Renal cortex interstitium (tissue), 11 donors: ENCODE data around the gene FOXN1. TPM values are rescaled to one million over a fixed set of nuclear protein-coding genes. Genes with fewer than 3 reads are reported as not detected.
A peak's percentile ranks its signal among the peaks of the same experiment; 100 is the strongest.
"Not testable (repeated sequence)": the region's sequence is repeated elsewhere in the genome, so short reads cannot be mapped to it uniquely, and the experiment has no call there.

Source experiments
- DNase-seq, 11 donors: peaks; one replicate each; pipeline ENCODE4 v3.0.0-alpha.2; 2013; ENCODE audit warnings: low read depth in 9 of 11, low spot score in 4 of 11; ENCODE audit errors: extremely low read depth in 1 of 11
- polyA plus RNA-seq, 3 donors: library from polyadenylated mRNA; unstranded; fragments of 120-200 nt; gene quantifications; one replicate each; pipeline ENCODE4 v1.2.1, GENCODE V29; 2013; ENCODE audit not compliant: insufficient read length in 3 of 3

FOXN1 gene
- polyA plus RNA-seq, 3 donors = 0.49 to 0.92 (median 0.68) TPM

DNA sequence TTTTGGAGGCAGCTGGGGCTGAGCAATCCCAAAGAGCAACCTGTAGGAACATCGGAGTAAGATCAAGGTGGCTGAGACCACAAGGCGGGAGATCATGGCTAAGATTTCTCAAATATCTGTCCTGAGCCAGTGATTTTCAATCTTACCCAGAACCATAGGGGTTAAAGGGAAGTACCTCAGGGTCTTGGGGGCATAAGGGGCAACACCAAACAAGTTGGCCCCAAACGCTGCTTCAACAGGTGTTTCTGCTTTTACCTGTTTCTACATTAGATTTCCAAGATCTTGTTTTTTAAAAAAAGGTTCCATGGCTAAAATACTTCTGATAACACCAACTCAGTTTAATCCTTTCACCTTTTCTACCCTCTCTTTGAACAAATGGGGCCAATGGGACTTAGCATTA, 48.9 kb downstream of the FOXN1 start:
- no peak for DNase-seq

DNA sequence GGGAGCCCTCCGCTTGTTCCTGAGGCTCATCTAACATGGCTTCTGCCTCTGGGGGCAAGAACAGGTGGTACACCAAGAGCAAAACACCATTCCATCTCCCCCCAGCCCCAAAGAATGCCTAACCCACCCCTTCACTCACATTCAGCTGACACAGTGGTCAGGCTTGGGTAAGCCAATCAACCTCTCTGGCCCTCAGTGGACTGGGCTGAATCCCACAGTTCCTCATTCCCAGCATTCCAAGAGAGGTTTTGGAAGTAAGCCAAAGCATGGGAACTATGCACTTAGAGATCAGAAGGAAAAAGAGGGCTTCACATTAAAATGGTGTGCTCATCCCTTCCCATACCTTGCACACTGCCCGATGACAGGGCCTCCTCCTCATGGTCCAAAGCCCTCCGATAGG, 57.3 kb downstream of the FOXN1 start:
- DNase-seq = no peak

DNA sequence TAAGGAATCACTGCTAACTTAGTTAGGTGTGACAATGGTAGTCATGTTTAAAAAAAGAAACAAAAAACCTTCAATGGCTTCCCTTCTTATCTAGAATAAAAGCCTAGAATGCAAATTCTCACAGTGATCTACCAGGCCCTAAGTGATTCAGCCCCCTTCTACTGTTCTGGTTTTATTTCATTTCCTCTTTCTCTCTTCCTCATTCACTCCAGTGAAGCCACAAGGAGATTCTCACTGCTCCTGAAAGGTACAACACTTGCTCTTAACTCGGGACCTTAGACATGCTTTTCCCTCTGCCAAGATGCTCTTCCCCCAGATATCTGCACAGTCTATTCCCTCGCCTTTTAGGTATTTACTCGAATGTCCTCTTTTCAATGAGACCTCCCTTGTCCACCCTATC, 61.5 kb downstream of the FOXN1 start:
- no peak for DNase-seq

DNA sequence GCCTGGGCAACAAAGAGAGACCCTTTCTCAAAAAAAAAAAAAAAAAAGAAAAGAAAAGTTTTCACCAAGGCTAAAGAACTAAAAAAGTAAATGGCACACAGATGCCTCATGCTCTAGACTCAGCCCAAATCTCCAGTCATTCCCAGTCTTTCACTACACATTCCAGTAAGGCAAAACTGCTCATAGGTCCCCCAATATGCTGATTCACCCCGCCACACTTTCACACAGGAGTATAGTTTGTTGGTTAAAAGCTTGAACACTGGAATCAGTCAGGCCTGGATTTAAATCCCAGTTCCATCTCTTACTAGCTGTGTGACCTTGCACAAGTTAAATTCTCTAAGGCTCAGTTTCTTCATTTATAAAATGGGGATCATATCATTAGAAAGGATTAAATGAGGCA, 63.3 kb downstream of the FOXN1 start:
- no peak for DNase-seq

DNA sequence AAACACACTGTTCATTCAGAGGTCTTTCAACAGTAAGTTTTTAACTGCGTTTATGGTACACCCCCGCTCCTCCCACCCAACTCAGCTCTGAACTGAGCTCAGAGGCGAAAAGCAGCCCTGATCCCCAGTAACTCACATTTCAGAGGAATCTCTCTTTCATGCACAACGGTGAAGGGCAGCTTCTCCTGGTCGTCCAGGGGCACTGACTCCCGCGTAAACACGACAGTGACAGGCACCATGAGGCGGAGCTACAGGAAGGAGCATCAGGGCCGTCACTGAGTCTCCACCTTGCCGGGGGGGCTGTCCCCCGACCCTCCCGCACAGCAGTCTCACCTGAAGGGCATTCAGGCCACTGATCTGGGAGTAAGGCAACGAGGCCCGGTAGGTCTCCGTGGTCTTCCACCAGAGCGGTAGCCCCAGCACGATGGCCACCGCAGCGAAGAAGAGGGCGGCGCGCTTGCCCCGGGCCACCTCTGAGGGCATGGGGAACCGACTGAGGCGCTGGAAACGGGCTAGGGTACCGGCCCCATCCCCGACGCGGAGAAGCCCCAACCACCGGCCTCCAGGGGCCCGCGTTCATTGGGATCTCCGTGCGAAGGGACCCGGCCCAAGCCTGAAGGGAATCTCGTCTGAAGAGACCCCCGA, 64.7 kb downstream of the FOXN1 start:
- DNase-seq = peak in 2 of 11 donors; percentile 21 to 22

DNA sequence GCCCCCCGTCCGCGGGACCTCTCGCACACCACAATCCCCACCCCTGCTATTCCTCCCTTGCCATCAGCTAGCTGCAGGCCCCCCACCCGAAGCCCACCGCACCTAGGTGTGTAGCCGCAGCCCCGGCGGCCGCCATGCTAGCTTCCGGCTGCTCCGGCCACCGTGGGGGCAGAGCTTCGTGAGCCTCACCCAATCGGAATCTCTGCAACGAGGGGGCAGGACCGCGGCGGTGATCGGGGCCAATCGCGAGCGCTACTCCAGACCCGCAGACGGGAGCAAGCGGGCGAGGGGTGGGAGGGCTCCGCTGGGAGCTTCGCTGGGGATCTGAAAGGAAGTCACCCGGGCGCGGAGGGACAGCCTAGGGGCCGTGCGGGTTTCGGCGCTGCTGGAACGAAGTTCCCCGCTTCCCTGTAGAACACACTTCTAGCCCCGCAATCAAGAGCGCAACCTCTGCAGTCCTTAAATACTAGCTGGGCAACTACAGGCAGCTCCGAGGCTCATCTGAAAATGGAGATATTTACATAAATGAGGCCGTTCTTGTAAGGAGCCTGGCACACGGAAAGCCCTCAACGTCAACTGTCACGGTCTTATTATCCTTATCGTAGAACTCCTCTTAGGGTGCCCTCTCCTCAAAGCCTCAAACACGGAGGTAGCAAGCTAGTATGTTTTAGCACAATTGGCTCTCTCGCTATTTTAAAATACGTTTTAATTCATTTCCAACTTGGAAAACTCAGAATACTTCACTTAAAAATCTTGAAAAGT, 65.4 kb downstream of the FOXN1 start, which contains the start of gene PIGS:
TSS of gene PIGS (minus strand) at position 164 of the 762 bp plus-strand sequence. CDS start at position 136, 28 bp downstream.
- DNase-seq = peak; percentile 71 to 92 (median 86)

DNA sequence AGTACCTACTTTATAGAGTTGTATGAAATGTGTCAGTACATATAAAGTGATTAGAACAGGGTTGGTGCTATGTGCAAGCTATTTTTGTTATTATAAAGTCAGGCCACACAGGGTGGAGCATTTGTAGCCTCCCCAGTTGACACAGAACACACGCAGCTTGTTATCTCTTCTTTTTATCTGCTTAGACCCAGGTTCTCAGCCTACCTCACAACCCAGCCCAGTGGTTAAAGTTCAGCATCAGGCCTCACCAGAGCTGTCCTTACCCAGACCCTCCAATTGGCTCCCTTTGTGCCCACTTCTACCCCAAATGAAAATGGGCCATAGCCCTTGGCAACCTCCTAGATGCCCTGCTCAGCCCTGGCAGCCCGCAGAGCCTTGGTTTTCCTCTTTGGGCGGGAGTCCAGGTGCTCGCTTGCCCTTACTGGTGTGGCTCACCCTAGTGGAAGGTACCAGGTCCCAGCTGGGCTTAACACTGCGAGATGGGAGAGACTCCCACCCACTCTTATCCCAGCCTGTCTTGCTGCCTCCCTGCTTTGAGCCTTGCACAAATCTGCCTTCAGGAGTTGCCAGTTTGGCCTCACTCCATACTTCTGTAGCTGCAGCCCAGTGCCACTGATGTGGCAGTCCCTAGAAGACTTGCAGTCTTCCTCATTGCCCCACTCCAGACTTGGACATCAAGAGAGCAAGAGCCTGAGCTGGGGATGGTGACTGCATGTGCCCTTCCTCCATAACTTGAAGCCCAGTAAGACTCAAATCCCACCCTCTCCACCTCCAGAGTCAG, 66.3 kb downstream of the FOXN1 start:
- DNase-seq = no peak

DNA sequence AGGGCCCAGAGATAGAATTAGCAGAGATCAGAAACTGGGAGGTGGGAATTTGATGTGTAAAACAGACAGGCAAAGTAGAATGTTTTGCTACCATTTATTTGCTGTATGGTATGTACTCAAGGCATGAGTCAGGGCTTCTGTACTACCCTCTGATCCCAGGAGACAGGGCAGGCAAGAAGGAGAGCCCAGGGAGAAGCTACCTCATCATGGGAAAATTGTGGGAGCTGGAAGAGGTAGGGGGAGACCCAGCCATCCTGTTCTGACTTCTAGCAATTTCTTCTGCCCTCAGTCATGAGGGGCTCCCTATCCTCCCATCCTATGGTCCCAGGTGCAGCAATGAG, 66.9 kb downstream of the FOXN1 start:
- no peak for DNase-seq

DNA sequence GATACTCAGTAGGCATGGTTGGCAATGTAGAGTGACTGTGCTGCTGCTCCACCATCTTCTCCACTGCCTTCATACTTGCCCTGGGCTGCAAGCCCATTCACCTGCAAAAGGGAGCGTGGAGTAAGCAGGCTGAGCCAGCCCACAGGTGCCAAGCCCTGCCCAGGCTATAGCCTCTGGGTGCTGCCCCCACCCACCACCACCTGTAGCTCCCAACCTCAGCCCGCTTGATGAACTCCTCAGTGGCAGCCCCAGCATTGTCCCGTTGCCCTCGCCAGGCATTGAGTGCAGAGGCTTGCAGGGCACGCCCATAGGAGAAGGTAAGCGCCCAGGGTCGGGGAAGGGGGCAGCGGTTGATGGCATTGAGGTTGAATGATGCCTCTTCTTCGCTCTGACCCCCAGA, 67.4 kb downstream of the FOXN1 start:
- DNase-seq = no peak

DNA sequence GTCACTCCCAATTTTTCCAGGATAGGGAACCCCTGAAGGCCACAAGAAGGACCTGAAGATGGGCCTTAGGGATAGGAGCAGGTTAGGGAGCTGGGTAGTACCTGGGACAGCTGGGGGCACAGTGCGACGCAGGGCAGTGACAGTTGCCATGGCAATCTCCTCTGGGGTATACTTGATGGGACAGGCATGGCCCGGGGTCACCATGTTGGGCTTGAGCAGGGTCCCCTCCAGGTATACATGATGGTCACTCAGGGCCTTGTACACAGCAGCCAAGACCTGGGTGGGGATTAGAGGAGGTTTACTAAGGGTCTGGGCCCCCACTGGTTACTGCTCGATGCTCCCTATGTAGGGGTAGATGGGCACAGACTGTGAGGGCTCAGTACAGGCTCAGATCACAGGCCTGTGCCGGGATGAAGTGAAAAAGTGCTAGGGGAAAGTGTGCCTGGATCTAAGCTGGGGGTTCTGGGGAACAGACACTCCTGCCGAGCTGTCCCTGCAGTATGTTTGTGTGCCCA, 67.9 kb downstream of the FOXN1 start:
- DNase-seq = no peak

DNA sequence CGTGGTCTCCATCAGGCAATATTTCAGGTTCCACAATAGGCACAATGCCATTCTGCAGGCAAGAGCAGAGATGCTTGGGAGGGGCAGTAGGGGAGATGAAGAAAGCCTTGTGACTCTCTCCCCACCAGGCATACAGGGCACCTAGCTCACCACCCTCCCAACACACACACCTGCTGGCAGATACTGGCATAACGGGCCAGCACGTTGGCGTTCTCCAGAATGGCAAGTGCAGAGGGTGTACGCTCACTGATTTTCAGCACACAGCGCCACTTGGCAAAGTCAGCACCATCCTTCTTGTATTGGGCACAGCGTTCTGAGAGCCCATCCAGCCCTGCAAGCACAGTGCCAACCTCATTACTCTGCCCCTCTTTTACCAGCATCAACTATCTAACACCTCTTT, 68.4 kb downstream of the FOXN1 start:
- DNase-seq = no peak

DNA sequence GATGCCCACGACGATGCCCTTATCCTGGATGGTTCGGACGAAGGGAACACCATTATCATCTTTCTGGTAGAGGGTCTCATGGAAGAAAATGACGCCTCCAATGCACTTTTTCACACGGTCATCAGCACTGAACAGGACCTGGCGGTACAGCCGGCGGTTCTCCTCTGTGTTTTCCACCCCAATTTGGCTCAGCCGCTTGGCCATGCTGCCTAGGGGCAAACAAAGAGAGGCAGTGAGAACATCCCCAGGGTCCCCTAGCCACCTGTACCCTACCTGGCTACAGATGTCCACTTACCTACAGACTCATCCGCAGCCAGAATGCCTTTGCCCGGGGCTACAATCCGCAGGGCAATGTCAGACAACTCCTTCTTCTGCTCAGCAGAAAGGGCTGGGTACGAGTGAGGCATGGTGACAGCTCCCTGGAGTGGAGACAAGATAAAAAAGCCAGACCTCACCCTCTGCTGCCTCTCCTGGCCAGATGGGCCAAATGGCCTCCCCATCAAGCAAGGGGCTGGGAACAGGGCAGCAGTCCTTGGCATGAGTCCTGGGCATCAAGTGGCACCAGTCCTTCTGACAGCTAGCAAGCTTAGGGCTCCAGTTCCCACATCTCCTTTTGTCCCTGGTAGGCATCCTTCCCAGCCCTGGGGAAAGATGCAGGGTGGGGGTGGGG, 69.1 kb downstream of the FOXN1 start:
- DNase-seq = no peak

DNA sequence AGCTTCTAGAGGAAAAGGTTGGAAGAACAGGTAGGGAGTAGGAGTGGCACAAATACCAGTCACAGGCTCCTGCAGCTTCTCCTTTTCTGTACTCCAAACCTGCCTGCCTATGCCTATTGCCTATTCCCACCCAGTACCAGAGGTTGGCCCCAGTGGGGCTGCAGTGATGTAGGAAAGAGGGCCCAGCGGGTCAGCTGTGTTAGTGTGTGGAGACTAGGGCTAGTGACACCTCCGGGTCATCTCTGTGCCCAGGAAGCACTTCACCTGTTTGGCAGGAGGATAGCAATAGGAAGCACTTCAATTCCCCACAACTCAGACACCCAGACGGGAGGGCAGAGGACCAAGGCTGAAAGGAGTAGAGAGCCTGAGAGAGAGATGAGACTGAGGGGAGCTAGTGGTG, 69.9 kb downstream of the FOXN1 start:
- DNase-seq = not testable (repeated sequence)

DNA sequence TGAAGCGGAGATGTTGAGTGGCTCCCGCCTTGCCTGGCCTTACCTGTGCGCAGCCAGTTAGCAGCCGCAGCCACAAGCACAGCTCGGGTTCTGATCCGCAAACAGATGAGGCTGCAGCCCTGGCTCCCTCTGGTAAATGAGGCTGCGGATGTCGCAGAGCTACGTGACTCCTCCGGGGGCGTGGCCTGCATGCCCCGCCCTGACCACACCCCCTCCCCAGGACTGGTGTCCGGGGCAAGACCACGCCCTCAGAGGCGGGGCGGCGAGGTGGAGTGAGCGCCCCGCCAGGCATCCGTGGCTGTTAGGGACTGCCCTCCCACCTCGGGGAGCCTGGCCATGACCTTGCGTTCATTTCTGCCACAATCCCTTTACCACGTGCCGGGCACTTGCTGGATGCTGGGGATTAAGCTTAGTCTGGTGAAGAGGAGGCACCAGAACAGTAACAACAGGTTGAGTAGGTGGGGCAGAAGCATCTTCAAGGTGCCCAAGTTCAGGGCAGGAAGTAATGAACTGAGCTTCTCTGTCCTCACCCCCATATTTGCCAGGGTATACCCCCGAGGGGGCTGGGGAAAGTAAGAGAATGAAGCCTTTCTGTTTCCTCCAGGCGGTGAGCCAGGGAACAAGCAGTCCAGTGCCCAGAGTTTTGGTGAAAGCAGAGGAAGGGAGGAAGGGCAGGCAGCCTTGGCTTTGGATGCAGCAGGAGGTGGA, 70.8 kb downstream of the FOXN1 start, which contains the start of gene ALDOC:
TSS of gene ALDOC (minus strand) at position 138 of the 708 bp plus-strand sequence. CDS start 1,363 bp downstream, outside the sequence.
- peak; percentile 66 to 89 (median 83) for DNase-seq

DNA sequence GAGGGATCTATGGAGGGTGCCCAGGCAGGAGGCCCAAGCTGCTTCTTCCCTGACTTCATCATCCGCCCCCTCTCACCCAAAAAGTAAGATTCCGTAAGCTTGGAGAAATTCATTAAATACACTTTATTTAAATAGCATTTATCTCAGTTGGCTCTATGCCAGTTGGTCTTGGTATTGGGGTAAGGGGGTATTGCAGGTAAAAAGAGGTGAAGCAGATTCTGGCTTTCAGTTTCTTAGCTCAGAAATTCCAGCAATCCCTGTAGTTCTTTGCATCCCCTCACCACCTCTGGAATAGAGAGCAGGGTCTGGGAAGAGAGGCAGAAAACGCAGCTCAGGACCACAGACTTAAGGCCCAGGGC, 71.3 kb downstream of the FOXN1 start:
- DNase-seq = no peak

DNA sequence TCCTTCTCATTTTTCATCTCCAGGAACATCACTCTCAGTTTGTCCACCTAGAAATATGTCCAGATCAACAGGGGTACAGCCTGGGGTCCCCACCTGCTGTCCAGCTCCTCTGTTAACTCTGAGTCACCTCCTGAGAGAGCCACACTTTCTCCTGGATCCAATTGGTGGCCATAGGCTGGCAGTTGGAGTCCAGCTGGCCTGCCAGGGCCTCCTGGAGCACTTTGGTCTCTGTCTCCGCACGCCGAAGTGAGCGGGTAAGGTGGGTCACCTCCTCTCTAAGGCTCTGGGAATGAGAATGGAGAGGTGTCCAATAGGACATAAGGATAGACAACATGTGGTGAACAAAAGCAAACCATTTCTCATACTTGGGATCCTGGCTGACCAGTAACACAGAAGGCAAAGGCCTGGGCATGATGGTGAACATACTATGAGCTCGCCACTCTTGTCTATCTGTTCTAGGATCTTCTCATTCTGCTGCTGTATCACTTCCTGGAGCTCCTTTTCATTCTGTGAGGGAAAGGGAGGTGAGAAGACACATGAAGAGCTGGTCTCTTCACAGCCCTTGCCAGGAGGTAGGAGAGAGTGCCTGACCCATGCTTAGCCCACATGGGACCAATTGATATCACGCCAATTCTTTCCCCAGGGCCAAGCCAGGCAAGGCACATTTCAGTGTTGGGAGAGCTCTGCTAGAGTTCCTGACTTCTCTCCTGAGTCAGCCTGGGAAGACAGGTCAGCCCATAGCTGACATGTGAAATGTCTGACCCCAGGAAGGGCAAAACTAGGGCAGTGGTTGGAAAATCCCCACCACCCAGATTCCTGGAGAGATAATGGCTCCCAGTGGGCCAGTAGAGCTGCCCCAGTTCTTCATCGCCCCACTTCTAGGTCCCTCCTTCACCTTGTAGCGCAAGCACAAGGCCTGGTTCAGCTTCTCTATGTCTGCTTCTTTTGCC, 72.4 kb downstream of the FOXN1 start:
- no peak for DNase-seq

DNA sequence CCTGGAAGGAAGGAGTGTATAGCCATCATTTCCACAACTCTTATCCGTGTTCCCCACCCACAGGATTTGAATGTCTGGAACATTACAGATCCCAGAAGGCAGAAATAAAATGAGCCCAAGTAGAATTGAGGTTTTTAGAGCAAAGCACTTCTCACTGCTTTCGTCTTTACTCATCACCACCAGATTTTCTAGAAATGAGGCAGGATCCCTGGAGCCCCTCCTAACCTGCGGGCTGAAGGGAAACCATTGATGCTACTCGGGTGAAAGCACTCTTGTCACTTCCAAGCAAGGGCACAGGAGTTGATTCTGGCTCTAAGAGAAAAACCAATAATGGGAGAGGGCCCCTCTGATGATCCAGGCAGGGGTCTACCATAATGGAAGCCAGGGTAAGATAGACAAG, 73.4 kb downstream of the FOXN1 start:
- DNase-seq = no peak

DNA sequence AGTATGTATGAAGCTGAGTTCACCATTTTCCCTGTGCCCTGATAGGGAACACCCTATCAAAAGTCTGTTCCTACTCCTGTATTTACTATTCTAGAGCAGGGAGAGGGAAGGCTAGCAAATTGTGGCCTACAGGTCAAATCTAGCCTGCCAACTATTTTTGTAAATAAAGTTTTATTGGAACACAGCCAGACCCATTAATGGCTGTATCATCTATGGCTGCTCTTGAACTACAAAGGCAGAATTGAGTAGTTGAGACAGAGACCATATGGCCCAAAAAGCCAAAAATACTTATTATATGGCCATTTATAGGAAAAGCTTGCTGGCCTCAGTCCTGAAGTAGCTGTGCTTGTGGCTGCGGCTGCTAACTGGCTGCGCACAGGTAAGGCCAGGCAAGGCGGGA, 74.8 kb downstream of the FOXN1 start:
- DNase-seq = no peak
